CD14-positive monocyte (primary cell): ENCODE data around the gene KLK12. TPM values are rescaled to one million over a fixed set of nuclear protein-coding genes. Genes with fewer than 3 reads are reported as not detected.

Experiments
- DNase-seq, 3 donors: peaks; one replicate each; pipeline ENCODE4 v3.0.0-alpha.2; 2011 to 2022
- H2AFZ ChIP-seq: 2 replicates; pipeline ENCODE4 v1.6.0; 2012; ENCODE audit warnings: mild to moderate bottlenecking, low read depth, low read length, inconsistent platforms; ENCODE audit not compliant: insufficient read depth, poor library complexity, severe bottlenecking
- H3K27ac ChIP-seq, 2 donors: 1 replicate in 1 of 2; 2 replicates in 1 of 2; pipeline ENCODE4 v1.5.1; 2012 to 2013; ENCODE audit warnings: low read length in 2 of 2, control low read depth in 1 of 2, inconsistent platforms in 1 of 2, low read depth in 1 of 2, mild to moderate bottlenecking in 1 of 2
- H3K27me3 ChIP-seq, 2 donors: one replicate each; pipeline versions ENCODE4 v1.6.0 to v1.6.1; 2011 to 2013; ENCODE audit warnings: low read length in 2 of 2; ENCODE audit not compliant: control insufficient read depth in 2 of 2, insufficient read depth in 2 of 2
- H3K36me3 ChIP-seq, 2 donors: replicated peaks in 1 of 2; 1 replicate in 1 of 2; 2 replicates in 1 of 2; pipeline versions ENCODE4 v1.5.1 to v1.6.1; 2012 to 2013; ENCODE audit warnings: low read length in 2 of 2, control low read depth in 1 of 2, inconsistent platforms in 1 of 2, mild to moderate bottlenecking in 1 of 2; ENCODE audit not compliant: insufficient read depth in 2 of 2, control insufficient read depth in 1 of 2
- H3K4me1 ChIP-seq, 2 donors: 1 replicate in 1 of 2; 2 replicates in 1 of 2; pipeline versions ENCODE4 v1.5.1 to v1.6.1; 2012 to 2013; ENCODE audit warnings: low read length in 2 of 2, control low read depth in 1 of 2, inconsistent platforms in 1 of 2, mild to moderate bottlenecking in 1 of 2, moderate library complexity in 1 of 2; ENCODE audit not compliant: insufficient read depth in 2 of 2, control insufficient read depth in 1 of 2
- H3K4me2 ChIP-seq: replicated peaks from 2 replicates; pipeline ENCODE3; 2012; ENCODE audit warnings: low read length, moderate library complexity, mild to moderate bottlenecking; ENCODE audit not compliant: poor library complexity, severe bottlenecking; ENCODE audit errors: extremely low read depth
- H3K4me3 ChIP-seq, 3 experiments: fragments of 200-600 bp in 1 of 3; sonication (generic) in 1 of 3; replicated peaks in 1 of 3; 1 replicate in 2 of 3; 2 replicates in 1 of 3; pipeline ENCODE4 v1.5.1; 2011 to 2013; ENCODE audit warnings: low read length in 3 of 3, mild to moderate bottlenecking in 3 of 3, control low read depth in 2 of 3, low read depth in 2 of 3, inconsistent platforms in 1 of 3, moderate library complexity in 1 of 3
- H3K79me2 ChIP-seq: 2 replicates; pipeline ENCODE4 v1.6.0; 2012; ENCODE audit warnings: mild to moderate bottlenecking, control low read depth, inconsistent platforms, low read length, moderate library complexity; ENCODE audit not compliant: insufficient read depth
- H3K9ac ChIP-seq: 2 replicates; pipeline ENCODE4 v1.6.0; 2017; ENCODE audit warnings: low read length, mild to moderate bottlenecking; ENCODE audit not compliant: insufficient read depth, poor library complexity, severe bottlenecking
- H3K9me3 ChIP-seq, 2 donors: replicated peaks in 1 of 2; 1 replicate in 1 of 2; 2 replicates in 1 of 2; pipeline versions ENCODE4 v1.5.1 to v1.6.1; 2012 to 2013; ENCODE audit warnings: low read length in 2 of 2, control low read depth in 1 of 2; ENCODE audit not compliant: control insufficient read depth in 1 of 2, insufficient read depth in 1 of 2
- H4K20me1 ChIP-seq: 2 replicates; pipeline ENCODE4 v1.6.0; 2012; ENCODE audit warnings: mild to moderate bottlenecking, low read length, control low read depth, moderate library complexity; ENCODE audit not compliant: insufficient read depth
- H3K27ac Mint-ChIP-seq, 7 donors: one replicate each; pipeline ENCODE4 v1.8.0; 2020; ENCODE audit warnings: mild to moderate bottlenecking in 7 of 7, mixed read lengths in 7 of 7, moderate library complexity in 6 of 7, inconsistent platforms in 2 of 7
- H3K27me3 Mint-ChIP-seq, 3 donors: one replicate each; pipeline ENCODE4 v1.8.0; 2021 to 2022; ENCODE audit warnings: low read depth in 3 of 3, mild to moderate bottlenecking in 3 of 3, mixed read lengths in 3 of 3, moderate library complexity in 3 of 3, inconsistent platforms in 1 of 3
- H3K36me3 Mint-ChIP-seq, 2 donors: one replicate each; pipeline ENCODE4 v1.8.0; 2020; ENCODE audit warnings: mixed read lengths in 2 of 2, inconsistent platforms in 1 of 2, mild to moderate bottlenecking in 1 of 2
- H3K4me1 Mint-ChIP-seq: one replicate; pipeline ENCODE4 v1.8.0; 2020; ENCODE audit warnings: mild to moderate bottlenecking, mixed read lengths
- H3K4me3 Mint-ChIP-seq, 2 donors: one replicate each; pipeline ENCODE4 v1.8.0; 2020; ENCODE audit warnings: mild to moderate bottlenecking in 2 of 2, mixed read lengths in 2 of 2, moderate library complexity in 1 of 2
- H3K9me3 Mint-ChIP-seq, 7 donors: one replicate each; pipeline ENCODE4 v1.8.0; 2020 to 2022; ENCODE audit warnings: mixed read lengths in 7 of 7, mild to moderate bottlenecking in 6 of 7, moderate library complexity in 6 of 7, inconsistent platforms in 2 of 7
- CTCF ChIP-seq: fragments of 200-600 bp; IDR thresholded peaks from one replicate; pipeline ENCODE4 v1.8.0; 2022; ENCODE audit warnings: antibody characterized with exemption, mild to moderate bottlenecking
- WGBS: methylation state at CpG from one replicate; pipeline ENCODE4 v1.1.5; 2013; ENCODE audit warnings: missing lambda C conversion rate; ENCODE audit not compliant: insufficient coverage; 5-methylcytosine and 5-hydroxymethylcytosine counted together
- intact Hi-C, 2 donors: fragments of 100-400 bp; cut with micrococcal nuclease; formaldehyde crosslinking; loops; one replicate each; pipeline versions ENCODE4 v1.15.0 to v1.15.1; 2023
- polyA plus RNA-seq, 3 donors: library from polyadenylated mRNA; depleted of rRNA in 1 of 3; unstranded in 2 of 3; stranded (reverse) in 1 of 3; fragments of 300-500 nt in 2 of 3; fragments of >200 nt in 1 of 3; fragmentation: Illumina TruSeq in 2 of 3; gene quantifications; 1 replicate in 2 of 3; 2 replicates in 1 of 3; pipeline ENCODE4 v1.2.3, GENCODE V29; 2012 to 2021

Gene KLK12
- polyA plus RNA-seq, 3 donors, result not detected

- Histone ChIP-seq H3K79me2 (no peaks in the 10 kb centered on the region), H3K4me1 (no peaks in the 10 kb centered on the region), H3K9ac (no peak overlapping the region), H3K4me2 (no peak overlapping the region), H3K27ac (no peak overlapping the region), H4K20me1 (no peaks in the 10 kb centered on the region), H3K4me3 (no peak overlapping the region), H3K36me3 (no peaks in the 10 kb centered on the region), H2AFZ (no peak overlapping the region), H3K9me3 (no peaks in the 10 kb centered on the region), H3K27me3 (no peaks in the 10 kb centered on the region)
- 78% methylated on average over 10 of the region's 13 CpGs for WGBS
- Mint-ChIP-seq H3K27ac (peak overlapping the region in 1 of 7 donors; percentile 12), H3K4me3 (no peak overlapping the region), H3K27me3 (peaks cover 16 to 28% (median 21%) of the 10 kb centered on the region in 3 donors), H3K36me3 (no peaks in the 10 kb centered on the region), H3K4me1 (no peaks in the 10 kb centered on the region), H3K9me3 (peaks cover 0 to 5% (median 0%) of the 10 kb centered on the region in 7 donors)
- intact Hi-C loops, result no loop called here
- no peak for DNase-seq
- TF ChIP-seq CTCF, result no peak
Observed at GRCh38 chr19:51030631-51031030, 4.2 kb downstream of the KLK12 start.

- H3K36me3 Mint-ChIP-seq, result no peaks in the 10 kb centered on the region
- Histone ChIP-seq H3K4me3 (no peak overlapping the region), H3K36me3 (no peaks in the 10 kb centered on the region), H3K4me2 (no peak overlapping the region), H3K4me1 (no peaks in the 10 kb centered on the region), H3K27me3 (peaks cover 0 to 3% of the 10 kb centered on the region in 2 donors), H3K9ac (no peak overlapping the region), H3K79me2 (no peaks in the 10 kb centered on the region), H3K9me3 (no peaks in the 10 kb centered on the region), H3K27ac (no peak overlapping the region), H4K20me1 (no peaks in the 10 kb centered on the region), H2AFZ (no peak overlapping the region)
- H3K4me1 Mint-ChIP-seq, result no peaks in the 10 kb centered on the region
- 100% methylated on average over 1 of the region's 2 CpGs for WGBS
- peaks cover 17 to 30% (median 20%) of the 10 kb centered on the region in 3 donors for H3K27me3 Mint-ChIP-seq
- peaks cover 0 to 5% (median 0%) of the 10 kb centered on the region in 7 donors for H3K9me3 Mint-ChIP-seq
- no peak for DNase-seq
- no peak for TF ChIP-seq CTCF
- intact Hi-C loops, result no loop called here
- H3K4me3 Mint-ChIP-seq, result no peak overlapping the region
- H3K27ac Mint-ChIP-seq, result peak overlapping the region in 1 of 7 donors; percentile 42
Observed at GRCh38 chr19:51029718-51030117, 5.1 kb downstream of the KLK12 start.
